Epithelial cell of prostate (primary cell): ENCODE measurements around the gene CCDC17.
"Not testable (repeated sequence)": the region's sequence is repeated elsewhere in the genome, so short reads cannot be mapped to it uniquely, and the experiment has no call there.

Source experiments
- DNase-seq: peaks from one replicate; pipeline ENCODE4 v3.0.0-alpha.2; 2011; ENCODE audit warnings: low read depth, low spot score
- H3K27ac ChIP-seq: fragments of 450-650 bp; 2 replicates; pipeline ENCODE4 v1.5.1; 2017; ENCODE audit warnings: mild to moderate bottlenecking

The CCDC17 gene

GRCh38 chr1:45622524-45623394 is 1.1 kb downstream of the CCDC17 start:
- H3K27ac ChIP-seq, result no peak overlapping the region
- DNase-seq, result no peak

GRCh38 chr1:45621895-45622523 is 1.8 kb downstream of the CCDC17 start:
- H3K27ac ChIP-seq, result no peak overlapping the region

GRCh38 chr1:45621501-45621836 is 2.4 kb downstream of the CCDC17 start:
- no peak for DNase-seq

More at GRCh38 chr1:45621895-45622523, 1.8 kb downstream of the CCDC17 start:
- DNase-seq, result no peak

GRCh38 chr1:45620588-45621500 is 3.0 kb downstream of the CCDC17 start:
- H3K27ac ChIP-seq, result no peak overlapping the region
- no peak for DNase-seq

More at GRCh38 chr1:45621501-45621836, 2.4 kb downstream of the CCDC17 start:
- no peak overlapping the region for H3K27ac ChIP-seq

- H3K27ac ChIP-seq, result no peak overlapping the region
- no peak for DNase-seq
These were observed 4.5 kb downstream of the CCDC17 start for GRCh38 chr1:45619149-45619921.

- peak overlapping the region; percentile 6 for H3K27ac ChIP-seq
- DNase-seq, result no peak
These were observed 6.2 kb downstream of the CCDC17 start for GRCh38 chr1:45617618-45618017.

GRCh38 chr1:45615885-45616284 is 8.0 kb downstream of the CCDC17 start:
- H3K27ac ChIP-seq, result no peak overlapping the region

GRCh38 chr1:45612941-45613579 is 10.8 kb downstream of the CCDC17 start:
- peak; percentile 52 for DNase-seq
- peak overlapping the region; percentile 75 for H3K27ac ChIP-seq

More at GRCh38 chr1:45615885-45616284, 8.0 kb downstream of the CCDC17 start:
- DNase-seq, result no peak

- no peak overlapping the region for H3K27ac ChIP-seq
- no peak for DNase-seq
These were observed 13.1 kb downstream of the CCDC17 start for GRCh38 chr1:45610589-45611226.

- no peak for DNase-seq
- no peak overlapping the region for H3K27ac ChIP-seq
These were observed 15.4 kb downstream of the CCDC17 start for GRCh38 chr1:45608175-45609156.

- no peak overlapping the region for H3K27ac ChIP-seq
- DNase-seq, result no peak
These were observed 16.3 kb downstream of the CCDC17 start for GRCh38 chr1:45607404-45608074.

- H3K27ac ChIP-seq, result no peak overlapping the region
- DNase-seq, result no peak
These were observed 19.6 kb downstream of the CCDC17 start for GRCh38 chr1:45604239-45604638.

GRCh38 chr1:45596765-45597164 is 27.1 kb downstream of the CCDC17 start:
- not testable (repeated sequence) for DNase-seq, H3K27ac ChIP-seq

GRCh38 chr1:45594412-45594811 is 29.4 kb downstream of the CCDC17 start:
- no peak for DNase-seq
- no peak overlapping the region for H3K27ac ChIP-seq

GRCh38 chr1:45589861-45590260 is 34.0 kb downstream of the CCDC17 start:
- peak overlapping the region; percentile 34 for H3K27ac ChIP-seq
- DNase-seq, result no peak

- no peak overlapping the region for H3K27ac ChIP-seq
- DNase-seq, result no peak
These were observed 37.1 kb downstream of the CCDC17 start for GRCh38 chr1:45586769-45587168.

GRCh38 chr1:45585496-45586075 is 38.3 kb downstream of the CCDC17 start:
- H3K27ac ChIP-seq, result no peak overlapping the region
- no peak for DNase-seq
